Liver (tissue), 9 donors: ENCODE results near the gene SMG5. TPM values are rescaled to one million over a fixed set of nuclear protein-coding genes. Genes with fewer than 3 reads are reported as not detected.

Experiments used
- DNase-seq: peaks from one replicate; pipeline ENCODE4 v3.0.0-alpha.2; 2017; ENCODE audit warnings: low spot score
- H3K27ac ChIP-seq, 2 donors: one replicate each; pipeline ENCODE4 v1.7.0; 2013; ENCODE audit warnings: inconsistent platforms in 2 of 2, low read length in 2 of 2, control low read depth in 1 of 2, low read depth in 1 of 2, mild to moderate bottlenecking in 1 of 2
- H3K27me3 ChIP-seq, 4 donors: one replicate each; pipeline versions ENCODE4 v1.6.1 to v1.7.0; 2013; ENCODE audit warnings: low read length in 3 of 4, inconsistent platforms in 1 of 4, mild to moderate bottlenecking in 1 of 4, moderate library complexity in 1 of 4; ENCODE audit not compliant: control insufficient read depth in 4 of 4, insufficient read depth in 4 of 4
- H3K36me3 ChIP-seq, 4 donors: one replicate each; pipeline versions ENCODE4 v1.6.1 to v1.7.0; 2013; ENCODE audit warnings: low read length in 3 of 4, mild to moderate bottlenecking in 3 of 4, low read depth in 1 of 4, moderate library complexity in 1 of 4; ENCODE audit not compliant: control insufficient read depth in 4 of 4, insufficient read depth in 3 of 4
- H3K4me1 ChIP-seq, 4 donors: one replicate each; pipeline versions ENCODE4 v1.6.1 to v1.7.0; 2013; ENCODE audit warnings: low read length in 3 of 4, mild to moderate bottlenecking in 3 of 4, moderate library complexity in 1 of 4; ENCODE audit not compliant: control insufficient read depth in 4 of 4, insufficient read depth in 4 of 4
- H3K4me3 ChIP-seq, 3 donors: one replicate each; pipeline versions ENCODE4 v1.6.1 to v1.7.0; 2013; ENCODE audit warnings: low read length in 3 of 3, control low read depth in 1 of 3, low read depth in 1 of 3, mild to moderate bottlenecking in 1 of 3
- H3K9ac ChIP-seq, 2 donors: one replicate each; pipeline ENCODE4 v1.7.0; 2013; ENCODE audit warnings: low read length in 2 of 2, mild to moderate bottlenecking in 2 of 2, moderate library complexity in 2 of 2, control low read depth in 1 of 2, low read depth in 1 of 2
- H3K9me3 ChIP-seq, 4 donors: one replicate each; pipeline versions ENCODE4 v1.6.1 to v1.7.0; 2013; ENCODE audit warnings: low read length in 3 of 4; ENCODE audit not compliant: control insufficient read depth in 4 of 4
- ATF3 ChIP-seq: IDR thresholded peaks from 2 replicates; pipeline ENCODE4 v1.6.1; 2016; ENCODE audit warnings: antibody characterized with exemption
- EGR1 ChIP-seq, 2 donors: IDR thresholded peaks; 2 replicates each; pipeline ENCODE4 v1.6.1; 2016 to 2018; ENCODE audit warnings: antibody characterized with exemption in 2 of 2, low read depth in 2 of 2
- FOXA1 ChIP-seq: IDR thresholded peaks from 2 replicates; pipeline ENCODE4 v1.6.1; 2016; ENCODE audit warnings: antibody characterized with exemption
- FOXA2 ChIP-seq: IDR thresholded peaks from 2 replicates; pipeline ENCODE4 v1.6.1; 2016; ENCODE audit warnings: antibody characterized with exemption
- GABPA ChIP-seq, 2 donors: IDR thresholded peaks in 1 of 2; conservative IDR thresholded peaks in 1 of 2; 2 replicates each; pipeline ENCODE4 v1.6.1; 2016; ENCODE audit warnings: antibody characterized with exemption in 2 of 2, mild to moderate bottlenecking in 1 of 2, moderate library complexity in 1 of 2
- HNF4A ChIP-seq, 2 donors: conservative IDR thresholded peaks; 2 replicates each; pipeline ENCODE4 v1.6.1; 2016; ENCODE audit warnings: antibody characterized with exemption in 2 of 2, mild to moderate bottlenecking in 2 of 2
- HNF4G ChIP-seq: IDR thresholded peaks from 2 replicates; pipeline ENCODE4 v1.6.1; 2016; ENCODE audit warnings: antibody characterized with exemption
- JUND ChIP-seq, 2 donors: IDR thresholded peaks; 2 replicates each; pipeline ENCODE4 v1.6.1; 2016; ENCODE audit warnings: antibody characterized with exemption in 2 of 2
- MAX ChIP-seq: IDR thresholded peaks from 2 replicates; pipeline ENCODE4 v1.6.1; 2016; ENCODE audit warnings: antibody characterized with exemption
- NR2F2 ChIP-seq: IDR thresholded peaks from 2 replicates; pipeline ENCODE4 v1.6.1; 2016; ENCODE audit warnings: antibody characterized with exemption
- RAD21 ChIP-seq, 2 donors: IDR thresholded peaks; 2 replicates each; pipeline ENCODE4 v1.6.1; 2016; ENCODE audit warnings: antibody characterized with exemption in 2 of 2, mild to moderate bottlenecking in 2 of 2
- RXRA ChIP-seq, 2 donors: IDR thresholded peaks; 2 replicates each; pipeline ENCODE4 v1.6.1; 2017 to 2018; ENCODE audit warnings: antibody characterized with exemption in 2 of 2, mild to moderate bottlenecking in 1 of 2
- SP1 ChIP-seq: IDR thresholded peaks from 2 replicates; pipeline ENCODE4 v1.6.1; 2018; ENCODE audit warnings: antibody characterized with exemption, mild to moderate bottlenecking
- TAF1 ChIP-seq: conservative IDR thresholded peaks from 2 replicates; pipeline ENCODE4 v1.6.1; 2016; ENCODE audit warnings: antibody characterized with exemption, mild to moderate bottlenecking
- YY1 ChIP-seq: IDR thresholded peaks from 2 replicates; pipeline ENCODE4 v1.6.1; 2016; ENCODE audit warnings: antibody characterized with exemption, mild to moderate bottlenecking
- WGBS: extraction: QIAGEN DNeasy Blood & Tissue Kit; methylation state at CpG from one replicate; pipeline ENCODE4 v1.1.7; 2013; 5-methylcytosine and 5-hydroxymethylcytosine counted together
- polyA plus RNA-seq, 2 donors: library from polyadenylated mRNA; stranded (reverse) in 1 of 2; unstranded in 1 of 2; fragments of 200-250 nt in 1 of 2; fragments of >200 nt in 1 of 2; fragmentation: Nextera tagmentation in 1 of 2; extraction: Ambion mirVana in 1 of 2; gene quantifications; one replicate each; pipeline versions ENCODE4 v1.2.1 to v1.2.3, GENCODE V29; 2013 to 2015
- total RNA-seq, 2 donors: library from RNA; depleted of rRNA; stranded (reverse); fragments of >200 nt; gene quantifications; one replicate each; pipeline ENCODE4 v1.2.3, GENCODE V29; 2014
- TF ChIP-seq, protein P1 (sequence below): IDR thresholded peaks from 2 replicates; pipeline ENCODE4 v1.6.1; 2016; ENCODE audit warnings: antibody characterized with exemption
- TF ChIP-seq, protein P2 (sequence below): fragments of 150-350 bp; IDR thresholded peaks from 2 replicates; pipeline ENCODE4 v1.5.1; 2017; ENCODE audit warnings: improper control_type of control experiment, low read depth, low read length; ENCODE audit not compliant: missing input control
- TF ChIP-seq, protein P3 (sequence below): IDR thresholded peaks from 2 replicates; pipeline ENCODE4 v1.6.1; 2016; ENCODE audit warnings: antibody characterized with exemption, mild to moderate bottlenecking
- donor health status: healthy.
- donor health status: healthy.
- donor health status: healthy.
- donor health status: healthy.
- donor health status: healthy.

SMG5 gene
- total and polyA plus RNA-seq, 4 donors = 22.9 to 59.1 (median 35.7) TPM

- Histone ChIP-seq H3K4me1 (peaks cover 18 to 54% (median 49%) of the 10 kb centered on the region in 4 donors), H3K36me3 (peaks cover 0 to 7% (median 2%) of the 10 kb centered on the region in 4 donors), H3K9ac (peak overlapping the region; percentile 72 to 74), H3K9me3 (no peaks in the 10 kb centered on the region), H3K4me3 (peak overlapping the region; percentile 52 to 71 (median 67)), H3K27ac (peak overlapping the region; percentile 73 to 74), H3K27me3 (no peaks in the 10 kb centered on the region)
- peak; percentile 93 for DNase-seq
- peak; percentile 41 for TF ChIP-seq FOXA1
- peak; percentile 75 for TF ChIP-seq MAX
- TF ChIP-seq, protein P1, sequence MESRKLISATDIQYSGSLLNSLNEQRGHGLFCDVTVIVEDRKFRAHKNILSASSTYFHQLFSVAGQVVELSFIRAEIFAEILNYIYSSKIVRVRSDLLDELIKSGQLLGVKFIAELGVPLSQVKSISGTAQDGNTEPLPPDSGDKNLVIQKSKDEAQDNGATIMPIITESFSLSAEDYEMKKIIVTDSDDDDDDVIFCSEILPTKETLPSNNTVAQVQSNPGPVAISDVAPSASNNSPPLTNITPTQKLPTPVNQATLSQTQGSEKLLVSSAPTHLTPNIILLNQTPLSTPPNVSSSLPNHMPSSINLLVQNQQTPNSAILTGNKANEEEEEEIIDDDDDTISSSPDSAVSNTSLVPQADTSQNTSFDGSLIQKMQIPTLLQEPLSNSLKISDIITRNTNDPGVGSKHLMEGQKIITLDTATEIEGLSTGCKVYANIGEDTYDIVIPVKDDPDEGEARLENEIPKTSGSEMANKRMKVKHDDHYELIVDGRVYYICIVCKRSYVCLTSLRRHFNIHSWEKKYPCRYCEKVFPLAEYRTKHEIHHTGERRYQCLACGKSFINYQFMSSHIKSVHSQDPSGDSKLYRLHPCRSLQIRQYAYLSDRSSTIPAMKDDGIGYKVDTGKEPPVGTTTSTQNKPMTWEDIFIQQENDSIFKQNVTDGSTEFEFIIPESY = peak; percentile 96
- TF ChIP-seq YY1 = peak; percentile 89
- peak; percentile 30 for TF ChIP-seq ATF3
- peak; percentile 85 to 88 for TF ChIP-seq RXRA (IDR thresholded peaks at IDR 0.05)
- peak; percentile 51 for TF ChIP-seq NR2F2
- TF ChIP-seq JUND (IDR thresholded peaks at IDR 0.05) = peak; percentile 81 to 91
- TF ChIP-seq SP1 = peak; percentile 98
- TF ChIP-seq, protein P2, sequence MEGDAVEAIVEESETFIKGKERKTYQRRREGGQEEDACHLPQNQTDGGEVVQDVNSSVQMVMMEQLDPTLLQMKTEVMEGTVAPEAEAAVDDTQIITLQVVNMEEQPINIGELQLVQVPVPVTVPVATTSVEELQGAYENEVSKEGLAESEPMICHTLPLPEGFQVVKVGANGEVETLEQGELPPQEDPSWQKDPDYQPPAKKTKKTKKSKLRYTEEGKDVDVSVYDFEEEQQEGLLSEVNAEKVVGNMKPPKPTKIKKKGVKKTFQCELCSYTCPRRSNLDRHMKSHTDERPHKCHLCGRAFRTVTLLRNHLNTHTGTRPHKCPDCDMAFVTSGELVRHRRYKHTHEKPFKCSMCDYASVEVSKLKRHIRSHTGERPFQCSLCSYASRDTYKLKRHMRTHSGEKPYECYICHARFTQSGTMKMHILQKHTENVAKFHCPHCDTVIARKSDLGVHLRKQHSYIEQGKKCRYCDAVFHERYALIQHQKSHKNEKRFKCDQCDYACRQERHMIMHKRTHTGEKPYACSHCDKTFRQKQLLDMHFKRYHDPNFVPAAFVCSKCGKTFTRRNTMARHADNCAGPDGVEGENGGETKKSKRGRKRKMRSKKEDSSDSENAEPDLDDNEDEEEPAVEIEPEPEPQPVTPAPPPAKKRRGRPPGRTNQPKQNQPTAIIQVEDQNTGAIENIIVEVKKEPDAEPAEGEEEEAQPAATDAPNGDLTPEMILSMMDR = no peak
- TF ChIP-seq EGR1 (IDR thresholded peaks at IDR 0.05; ENCODE audit: low read depth in 2 of 2) = peak in 1 of 2 donors; percentile 65
- TF ChIP-seq RAD21 (IDR thresholded peaks at IDR 0.05) = peak in 1 of 2 donors; percentile 26
- TF ChIP-seq TAF1 = peak; percentile 84
- peak in 1 of 2 donors; percentile 47 for TF ChIP-seq GABPA (IDR thresholded peaks at IDR 0.05 in 1 of 2, conservative IDR thresholded peaks at IDR 0.05 in 1 of 2)
- TF ChIP-seq HNF4A (conservative IDR thresholded peaks at IDR 0.05) = peak; percentile 99
- TF ChIP-seq, protein P3, sequence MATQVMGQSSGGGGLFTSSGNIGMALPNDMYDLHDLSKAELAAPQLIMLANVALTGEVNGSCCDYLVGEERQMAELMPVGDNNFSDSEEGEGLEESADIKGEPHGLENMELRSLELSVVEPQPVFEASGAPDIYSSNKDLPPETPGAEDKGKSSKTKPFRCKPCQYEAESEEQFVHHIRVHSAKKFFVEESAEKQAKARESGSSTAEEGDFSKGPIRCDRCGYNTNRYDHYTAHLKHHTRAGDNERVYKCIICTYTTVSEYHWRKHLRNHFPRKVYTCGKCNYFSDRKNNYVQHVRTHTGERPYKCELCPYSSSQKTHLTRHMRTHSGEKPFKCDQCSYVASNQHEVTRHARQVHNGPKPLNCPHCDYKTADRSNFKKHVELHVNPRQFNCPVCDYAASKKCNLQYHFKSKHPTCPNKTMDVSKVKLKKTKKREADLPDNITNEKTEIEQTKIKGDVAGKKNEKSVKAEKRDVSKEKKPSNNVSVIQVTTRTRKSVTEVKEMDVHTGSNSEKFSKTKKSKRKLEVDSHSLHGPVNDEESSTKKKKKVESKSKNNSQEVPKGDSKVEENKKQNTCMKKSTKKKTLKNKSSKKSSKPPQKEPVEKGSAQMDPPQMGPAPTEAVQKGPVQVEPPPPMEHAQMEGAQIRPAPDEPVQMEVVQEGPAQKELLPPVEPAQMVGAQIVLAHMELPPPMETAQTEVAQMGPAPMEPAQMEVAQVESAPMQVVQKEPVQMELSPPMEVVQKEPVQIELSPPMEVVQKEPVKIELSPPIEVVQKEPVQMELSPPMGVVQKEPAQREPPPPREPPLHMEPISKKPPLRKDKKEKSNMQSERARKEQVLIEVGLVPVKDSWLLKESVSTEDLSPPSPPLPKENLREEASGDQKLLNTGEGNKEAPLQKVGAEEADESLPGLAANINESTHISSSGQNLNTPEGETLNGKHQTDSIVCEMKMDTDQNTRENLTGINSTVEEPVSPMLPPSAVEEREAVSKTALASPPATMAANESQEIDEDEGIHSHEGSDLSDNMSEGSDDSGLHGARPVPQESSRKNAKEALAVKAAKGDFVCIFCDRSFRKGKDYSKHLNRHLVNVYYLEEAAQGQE = peak; percentile 67
- TF ChIP-seq HNF4G = peak; percentile 97
- no peak for TF ChIP-seq FOXA2
- 11% methylated on average over 37 of the region's 37 CpGs for WGBS
These were observed 8.8 kb upstream of the SMG5 start for GRCh38 chr1:156291226-156292061.
